GM19099 (cell line): ENCODE results near the gene SLC5A10.
"Not testable (repeated sequence)": the region's sequence is repeated elsewhere in the genome, so short reads cannot be mapped to it uniquely, and the experiment has no call there.

Experiments
- POLR2A ChIP-seq: IDR thresholded peaks from 3 replicates; pipeline ENCODE4 v1.6.1; 2011; ENCODE audit warnings: low read depth; ENCODE audit not compliant: insufficient read length; ENCODE audit errors: extremely low read depth

Gene SLC5A10

DNA sequence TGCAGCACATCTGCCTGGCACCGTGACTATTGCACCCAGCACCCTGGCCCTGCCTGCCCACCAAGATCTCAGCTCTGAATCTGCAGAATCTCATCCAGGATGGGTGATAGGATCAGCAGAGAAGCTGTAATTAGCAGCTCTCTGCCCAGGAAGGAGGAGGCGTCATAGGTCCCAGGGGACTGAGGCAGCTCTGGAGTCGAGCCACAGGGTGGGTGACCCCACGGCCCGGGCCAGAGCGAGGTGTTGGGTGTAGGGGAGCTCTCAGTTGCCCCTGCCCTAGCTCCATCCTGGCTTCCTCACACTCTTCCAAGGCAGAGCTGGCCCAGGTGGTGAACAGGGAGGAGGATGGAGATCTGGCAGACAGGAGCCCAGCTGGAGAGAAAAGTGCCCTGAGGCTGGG is 70.8 kb downstream of the SLC5A10 start:
- TF ChIP-seq POLR2A: no peak

DNA sequence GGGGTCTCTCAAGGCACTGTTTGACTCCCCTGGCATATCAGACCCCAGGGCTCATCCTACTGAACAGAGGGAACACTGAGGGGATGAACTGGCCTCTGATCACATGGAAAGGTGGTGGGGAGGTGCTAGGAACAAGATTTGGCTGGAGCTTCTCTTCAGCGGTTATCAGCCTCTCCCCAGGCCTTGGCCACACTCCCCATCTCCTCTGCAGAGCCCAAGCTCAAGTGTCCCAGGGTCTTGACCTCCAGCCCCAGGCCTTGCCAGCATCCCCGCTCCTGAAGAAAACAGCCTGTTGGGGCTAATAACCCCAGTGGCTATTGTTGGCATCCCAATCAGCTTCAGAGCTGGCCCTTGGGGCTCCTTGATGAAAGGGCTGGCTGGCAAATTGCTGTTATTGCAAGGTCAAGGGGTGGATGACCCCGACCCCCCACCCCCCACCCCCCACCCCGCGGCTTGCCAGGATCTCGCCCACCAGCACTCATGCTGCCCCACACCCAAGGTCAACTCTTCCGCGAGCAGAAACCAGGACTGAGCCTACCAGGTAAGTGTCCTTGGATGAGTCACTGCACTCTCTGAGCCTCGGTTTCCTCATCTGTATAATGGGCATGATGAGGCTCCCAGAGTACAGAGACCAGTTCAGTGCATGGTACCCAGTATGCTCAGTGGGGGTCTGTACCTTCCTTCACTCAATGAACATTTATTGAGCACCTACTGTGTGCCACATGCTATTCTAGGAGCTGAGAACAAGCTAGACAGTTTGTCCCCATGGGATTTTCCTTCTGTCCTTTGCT is 71.4 kb downstream of the SLC5A10 start:
- TF ChIP-seq POLR2A: no peak

DNA sequence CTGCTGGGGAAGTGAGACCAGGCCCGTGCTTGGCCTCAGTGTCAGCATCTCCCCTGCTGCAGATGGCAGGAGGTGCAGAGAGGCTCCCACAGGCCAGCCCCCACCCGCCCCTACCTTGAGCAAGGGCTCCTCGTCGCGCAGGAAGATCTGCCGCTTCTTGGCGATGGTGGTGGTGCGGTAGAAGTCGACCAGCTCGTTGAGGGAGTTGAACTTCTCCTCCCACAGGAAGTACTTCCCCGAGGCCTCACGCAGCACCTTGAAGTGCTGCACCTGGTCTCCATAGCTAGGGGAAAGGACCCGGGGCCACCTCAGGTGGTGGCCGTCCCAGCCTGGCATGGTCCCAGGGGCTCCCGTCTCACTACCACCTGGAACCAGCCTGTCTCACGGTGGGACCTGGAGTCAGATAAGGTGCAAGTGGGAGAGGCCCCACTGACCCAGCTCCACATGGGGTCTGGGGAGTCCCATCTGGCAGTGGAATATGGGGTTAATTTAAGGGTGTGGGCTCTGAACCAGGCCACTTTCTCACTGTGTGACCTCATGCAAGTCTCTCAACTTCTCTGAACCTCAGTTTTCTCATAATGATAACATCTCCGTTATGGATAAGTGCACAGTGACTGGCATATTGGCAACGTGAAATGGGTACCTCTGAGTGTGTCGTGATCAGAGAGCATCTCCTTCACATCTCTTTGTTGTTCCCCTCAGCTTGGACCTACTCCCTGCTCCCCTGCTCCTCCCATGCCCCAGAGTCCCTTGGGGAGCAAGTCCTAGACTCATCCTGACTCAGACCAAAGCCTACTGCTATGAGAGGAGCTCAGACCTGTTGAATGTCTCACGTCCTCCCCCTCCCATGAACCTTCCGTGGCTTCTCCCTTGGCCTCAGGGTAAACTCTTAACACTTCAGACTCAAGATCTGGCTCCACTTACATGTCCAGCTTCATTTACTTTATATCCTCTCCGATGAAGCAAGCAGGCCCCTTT is 72.4 kb downstream of the SLC5A10 start:
- TF ChIP-seq POLR2A: no peak

DNA sequence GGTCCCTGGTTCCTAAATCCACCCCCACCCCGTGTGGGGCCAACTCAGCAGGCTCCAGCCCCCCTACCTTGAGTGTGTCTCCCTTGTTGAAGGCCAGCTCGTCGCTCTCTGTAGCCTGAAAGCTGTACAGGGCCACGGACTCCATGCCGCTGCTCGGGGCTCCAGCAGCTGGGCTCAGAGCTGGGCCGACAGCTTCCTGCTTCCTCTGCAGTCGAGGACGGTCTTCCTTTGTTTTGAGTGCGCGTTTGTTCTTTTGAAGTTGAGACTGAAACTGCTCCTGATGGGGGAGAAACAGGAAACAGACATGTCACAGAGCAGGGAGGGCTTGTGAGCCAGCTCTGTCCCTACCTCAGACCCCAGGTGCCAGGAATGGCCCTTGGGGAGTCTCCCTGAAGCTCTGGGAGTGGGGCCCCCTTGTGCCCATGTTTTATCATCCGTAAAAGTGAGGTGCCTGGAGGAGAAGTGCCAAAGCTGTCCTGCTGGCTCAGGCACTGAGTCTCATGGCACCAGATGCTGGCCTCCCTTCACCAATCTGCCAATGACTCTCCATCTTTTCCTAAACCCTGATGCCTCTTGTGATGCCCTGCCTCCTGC is 94.9 kb downstream of the SLC5A10 start, which contains the start of gene GRAP:
Gene GRAP, minus strand, starts transcription at position 176 of the 594 bp plus-strand sequence. Its CDS starts 31 bp downstream, at position 145.
- TF ChIP-seq POLR2A: not testable (repeated sequence)

DNA sequence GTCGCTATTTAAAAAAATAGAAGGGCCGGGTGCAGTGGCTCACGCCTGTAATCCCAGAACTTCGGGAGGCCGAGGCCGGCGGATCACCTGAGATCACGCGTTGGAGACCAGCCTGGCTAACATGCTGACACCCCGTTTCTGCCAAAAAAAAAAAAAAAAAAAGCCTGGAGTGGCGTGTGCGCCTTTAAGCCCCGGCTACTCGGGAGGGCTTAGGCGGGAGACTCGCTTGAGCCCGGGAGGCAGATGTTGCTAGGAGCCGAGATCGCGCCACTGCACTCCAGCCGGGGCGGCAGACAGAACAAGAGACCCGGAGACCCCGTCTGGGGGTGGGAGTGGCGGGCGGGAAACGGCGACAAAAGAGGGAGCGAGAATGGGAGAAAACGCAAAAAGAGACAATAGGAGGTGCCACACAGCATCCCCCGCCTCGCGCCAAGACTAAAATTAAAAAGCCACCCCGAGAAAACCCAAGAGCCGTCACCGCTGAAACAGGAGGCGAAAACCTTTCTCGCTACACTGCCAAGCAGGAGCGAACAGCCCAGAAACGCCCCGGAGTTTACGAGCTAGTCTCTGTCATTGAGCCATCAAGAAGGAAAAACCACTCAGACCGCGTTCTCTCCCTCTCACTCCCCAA is 111.5 kb downstream of the SLC5A10 start:
- peak; percentile 44 for TF ChIP-seq POLR2A
